Activated CD8-positive, alpha-beta T cell treated with anti-CD3 and anti-CD28 coated beads for 36 hours (primary cell): Measurements from ENCODE around the gene ALCAM. TPM values are rescaled to one million over a fixed set of nuclear protein-coding genes. Genes with fewer than 3 reads are reported as not detected.

Experiments used
- ATAC-seq: fragments of 200-7000 bp; cut with Tn5 transposase; one replicate; pipeline ENCODE4 v1.10.0; 2021; ENCODE audit warnings: mild to moderate bottlenecking, moderate library complexity
- CTCF ChIA-PET: fragments of 350-600 bp; sonication (Branson Sonifier 250); formaldehyde crosslinking; loops from one replicate; lab custom pipeline; 2021; ENCODE audit warnings: antibody characterized with exemption; lab: Charles Lee
- POLR2A ChIA-PET: fragments of 350-600 bp; sonication (Branson Sonifier 250); formaldehyde crosslinking; loops from one replicate; lab custom pipeline; 2021; ENCODE audit warnings: antibody characterized with exemption; lab: Charles Lee
- DNase-seq: peaks from one replicate; pipeline ENCODE4 v3.0.0-alpha.2; 2020
- H3K27ac Mint-ChIP-seq: one replicate; pipeline ENCODE4 v1.8.0; 2021; ENCODE audit warnings: mild to moderate bottlenecking, mixed read lengths
- H3K27me3 Mint-ChIP-seq: one replicate; pipeline ENCODE4 v1.8.0; 2021; ENCODE audit warnings: mixed read lengths
- H3K36me3 Mint-ChIP-seq: one replicate; pipeline ENCODE4 v1.8.0; 2021; ENCODE audit warnings: low read depth, mixed read lengths
- H3K4me1 Mint-ChIP-seq: one replicate; pipeline ENCODE4 v1.8.0; 2021; ENCODE audit warnings: low read depth, mixed read lengths
- H3K4me3 Mint-ChIP-seq: one replicate; pipeline ENCODE4 v1.8.0; 2021; ENCODE audit warnings: mild to moderate bottlenecking, moderate library complexity, mixed read lengths
- H3K9me3 Mint-ChIP-seq: one replicate; pipeline ENCODE4 v1.8.0; 2021; ENCODE audit warnings: mixed read lengths
- intact Hi-C: fragments of 100-400 bp; cut with micrococcal nuclease; formaldehyde crosslinking; loops from one replicate; pipeline ENCODE4 v1.10.0; 2022
- total RNA-seq, 2 experiments: library from RNA; stranded (reverse); gene quantifications; one replicate each; pipeline ENCODE4 v1.2.3, GENCODE V29; 2021
- TF ChIP-seq, protein P1 (sequence below): fragments of 200-600 bp; IDR thresholded peaks from one replicate; pipeline ENCODE4 v1.8.0; 2022; ENCODE audit warnings: antibody characterized with exemption, mild to moderate bottlenecking

Gene ALCAM
- total RNA-seq, 2 experiments from 2014 or later = 13.9 to 14.5 TPM

DNA sequence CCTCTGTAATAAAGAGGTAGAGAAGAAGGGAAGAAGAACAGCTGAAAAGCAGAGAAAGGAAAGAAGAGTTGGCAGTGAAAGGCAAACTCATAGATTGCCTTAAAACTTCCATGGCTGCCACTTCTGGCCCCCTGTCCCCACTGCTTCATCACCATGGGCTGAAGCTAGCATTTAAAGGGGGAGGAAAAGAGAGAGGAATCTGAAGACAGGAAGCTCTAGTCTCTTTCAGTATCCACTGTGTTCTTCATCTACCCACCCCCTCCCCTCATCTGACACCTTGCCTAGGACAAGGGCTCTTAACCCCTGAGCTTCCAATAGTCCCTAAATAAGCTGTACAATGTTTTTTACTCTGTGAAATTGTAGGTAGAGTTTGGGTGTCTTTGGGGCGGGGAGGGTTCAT lies 60.6 kb downstream of the ALCAM start:
- DNase-seq = no peak
- CTCF ChIA-PET = no interaction called here
- ATAC-seq = no peak

GRCh38 chr3:105429034-105429762 lies 62.5 kb downstream of the ALCAM start:
- H3K4me3 Mint-ChIP-seq = no peak overlapping the region
- no peaks in the 10 kb centered on the region for H3K4me1 Mint-ChIP-seq
- intact Hi-C loops = no loop called here
- no peaks in the 10 kb centered on the region for H3K27me3 Mint-ChIP-seq
- ChIA-PET POLR2A (no interaction called here), CTCF (no interaction called here)
- H3K27ac Mint-ChIP-seq = no peak overlapping the region
- no peaks in the 10 kb centered on the region for H3K9me3 Mint-ChIP-seq
- H3K36me3 Mint-ChIP-seq = no peaks in the 10 kb centered on the region
- DNase-seq (no peak), ATAC-seq (no peak)
- TF ChIP-seq, protein P1, sequence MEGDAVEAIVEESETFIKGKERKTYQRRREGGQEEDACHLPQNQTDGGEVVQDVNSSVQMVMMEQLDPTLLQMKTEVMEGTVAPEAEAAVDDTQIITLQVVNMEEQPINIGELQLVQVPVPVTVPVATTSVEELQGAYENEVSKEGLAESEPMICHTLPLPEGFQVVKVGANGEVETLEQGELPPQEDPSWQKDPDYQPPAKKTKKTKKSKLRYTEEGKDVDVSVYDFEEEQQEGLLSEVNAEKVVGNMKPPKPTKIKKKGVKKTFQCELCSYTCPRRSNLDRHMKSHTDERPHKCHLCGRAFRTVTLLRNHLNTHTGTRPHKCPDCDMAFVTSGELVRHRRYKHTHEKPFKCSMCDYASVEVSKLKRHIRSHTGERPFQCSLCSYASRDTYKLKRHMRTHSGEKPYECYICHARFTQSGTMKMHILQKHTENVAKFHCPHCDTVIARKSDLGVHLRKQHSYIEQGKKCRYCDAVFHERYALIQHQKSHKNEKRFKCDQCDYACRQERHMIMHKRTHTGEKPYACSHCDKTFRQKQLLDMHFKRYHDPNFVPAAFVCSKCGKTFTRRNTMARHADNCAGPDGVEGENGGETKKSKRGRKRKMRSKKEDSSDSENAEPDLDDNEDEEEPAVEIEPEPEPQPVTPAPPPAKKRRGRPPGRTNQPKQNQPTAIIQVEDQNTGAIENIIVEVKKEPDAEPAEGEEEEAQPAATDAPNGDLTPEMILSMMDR = no peak

More for the DNA sequence above, 60.6 kb downstream of the ALCAM start:
- no peaks in the 10 kb centered on the region for H3K36me3 Mint-ChIP-seq
- no peak overlapping the region for H3K27ac Mint-ChIP-seq
- no peak overlapping the region for H3K4me3 Mint-ChIP-seq
- intact Hi-C loops = no loop called here
- H3K9me3 Mint-ChIP-seq = no peaks in the 10 kb centered on the region
- POLR2A ChIA-PET = no interaction called here
- no peaks in the 10 kb centered on the region for H3K4me1 Mint-ChIP-seq
- no peaks in the 10 kb centered on the region for H3K27me3 Mint-ChIP-seq
- TF ChIP-seq, protein P1 = no peak

DNA sequence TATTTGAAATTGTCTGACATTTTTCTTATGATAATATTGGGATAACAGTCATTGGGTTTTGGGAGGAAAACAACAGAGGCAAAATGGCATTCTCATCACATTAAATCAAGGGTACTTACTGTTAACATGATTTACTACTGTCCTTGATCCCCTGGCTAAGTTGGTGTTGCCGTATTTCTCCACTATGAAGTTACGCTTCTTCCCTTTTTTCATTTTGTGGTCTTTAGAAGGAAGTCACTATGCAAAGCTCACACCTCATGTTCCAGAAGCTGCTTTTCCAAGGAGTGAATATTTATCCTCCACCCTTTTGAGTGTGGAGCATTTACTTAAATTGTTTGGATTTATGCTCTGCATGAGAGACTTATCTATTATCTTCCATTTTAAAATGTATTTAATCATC lies 63.7 kb downstream of the ALCAM start:
- H3K4me1 Mint-ChIP-seq = no peaks in the 10 kb centered on the region

GRCh38 chr3:105431200-105431599 lies 64.5 kb downstream of the ALCAM start:
- ATAC-seq = no peak
- TF ChIP-seq, protein P1 = no peak
- peaks cover 4% of the 10 kb centered on the region for H3K9me3 Mint-ChIP-seq
- H3K4me1 Mint-ChIP-seq = no peaks in the 10 kb centered on the region
- H3K36me3 Mint-ChIP-seq = no peaks in the 10 kb centered on the region
- no peaks in the 10 kb centered on the region for H3K27me3 Mint-ChIP-seq
- no peak overlapping the region for H3K4me3 Mint-ChIP-seq
- no peak for DNase-seq
- POLR2A ChIA-PET = no interaction called here
- H3K27ac Mint-ChIP-seq = no peak overlapping the region
- CTCF ChIA-PET = no interaction called here
- intact Hi-C loops = no loop called here

More for the DNA sequence above, 63.7 kb downstream of the ALCAM start:
- Mint-ChIP-seq H3K27me3 (no peaks in the 10 kb centered on the region), H3K9me3 (peaks cover 3% of the 10 kb centered on the region), H3K27ac (no peak overlapping the region), H3K4me3 (no peak overlapping the region), H3K36me3 (no peaks in the 10 kb centered on the region)
- TF ChIP-seq, protein P1 = no peak
- intact Hi-C loops = no loop called here
- CTCF ChIA-PET = no interaction called here
- POLR2A ChIA-PET = no interaction called here
- DNase-seq = no peak
- no peak for ATAC-seq

DNA sequence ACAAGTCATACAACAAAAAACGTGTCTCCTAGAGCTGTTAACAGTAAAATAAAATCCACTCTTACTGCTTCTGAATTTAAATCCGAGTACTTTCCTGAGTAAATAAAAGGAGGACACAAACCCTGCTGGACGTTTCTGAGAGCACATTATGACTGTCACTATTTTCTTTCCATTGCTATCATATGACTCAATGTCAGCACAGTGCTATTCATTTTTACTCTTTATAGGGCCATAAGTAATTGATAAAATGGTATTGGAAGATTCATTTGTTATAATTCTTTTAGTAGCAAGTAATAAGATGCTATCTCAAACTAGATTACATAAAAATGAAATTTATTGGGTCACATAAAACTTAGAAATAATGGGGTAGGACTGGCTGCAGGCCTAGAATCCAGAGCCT lies 68.6 kb downstream of the ALCAM start:
- ATAC-seq (no peak), DNase-seq (no peak)
- Mint-ChIP-seq H3K27me3 (no peaks in the 10 kb centered on the region), H3K36me3 (no peaks in the 10 kb centered on the region), H3K27ac (no peak overlapping the region), H3K4me3 (no peak overlapping the region), H3K4me1 (no peaks in the 10 kb centered on the region), H3K9me3 (peaks cover 4% of the 10 kb centered on the region)
- CTCF ChIA-PET = no interaction called here
- POLR2A ChIA-PET = no interaction called here
- intact Hi-C loops = no loop called here
- TF ChIP-seq, protein P1 = no peak
